AG09309 (cell line): Measurements from ENCODE around the gene PHF2.

Experiments
- DNase-seq: peaks from one replicate; pipeline ENCODE4 v3.0.0-alpha.2; 2010; ENCODE audit warnings: low read depth
- H3K4me3 ChIP-seq: 2 replicates; pipeline ENCODE4 v1.5.1; 2011; ENCODE audit warnings: mild to moderate bottlenecking, low read depth, low read length, moderate library complexity; ENCODE audit not compliant: control insufficient read depth
- CTCF ChIP-seq: IDR thresholded peaks from 2 replicates; pipeline ENCODE4 v1.5.1; 2011; ENCODE audit warnings: mild to moderate bottlenecking, low read depth, low read length, inconsistent platforms; ENCODE audit not compliant: insufficient read depth, control insufficient read depth; ENCODE audit errors: missing control alignments

PHF2 gene

GRCh38 chr9:93657331-93658111 is 81.1 kb downstream of the PHF2 start:
- TF ChIP-seq CTCF: no peak
- H3K4me3 ChIP-seq: no peak overlapping the region
- no peak for DNase-seq

GRCh38 chr9:93658184-93658925 is 82.0 kb downstream of the PHF2 start:
- H3K4me3 ChIP-seq: no peak overlapping the region
- DNase-seq: no peak
- no peak for TF ChIP-seq CTCF

GRCh38 chr9:93659044-93659836 is 82.9 kb downstream of the PHF2 start:
- TF ChIP-seq CTCF: no peak

GRCh38 chr9:93659837-93660177 is 83.4 kb downstream of the PHF2 start:
- H3K4me3 ChIP-seq: no peak overlapping the region
- no peak for TF ChIP-seq CTCF
- no peak for DNase-seq

More at GRCh38 chr9:93659044-93659836, 82.9 kb downstream of the PHF2 start:
- H3K4me3 ChIP-seq: no peak overlapping the region
- DNase-seq: no peak

GRCh38 chr9:93660352-93661046 is 84.1 kb downstream of the PHF2 start:
- H3K4me3 ChIP-seq: no peak overlapping the region
- TF ChIP-seq CTCF: no peak
- no peak for DNase-seq

GRCh38 chr9:93661591-93661990 is 85.2 kb downstream of the PHF2 start:
- no peak for TF ChIP-seq CTCF
- no peak overlapping the region for H3K4me3 ChIP-seq
- no peak for DNase-seq
